ENCODE data around the gene HSD17B14.
A peak's percentile ranks its signal among the peaks of the same experiment; 100 is the strongest.

The HSD17B14 gene

DNA sequence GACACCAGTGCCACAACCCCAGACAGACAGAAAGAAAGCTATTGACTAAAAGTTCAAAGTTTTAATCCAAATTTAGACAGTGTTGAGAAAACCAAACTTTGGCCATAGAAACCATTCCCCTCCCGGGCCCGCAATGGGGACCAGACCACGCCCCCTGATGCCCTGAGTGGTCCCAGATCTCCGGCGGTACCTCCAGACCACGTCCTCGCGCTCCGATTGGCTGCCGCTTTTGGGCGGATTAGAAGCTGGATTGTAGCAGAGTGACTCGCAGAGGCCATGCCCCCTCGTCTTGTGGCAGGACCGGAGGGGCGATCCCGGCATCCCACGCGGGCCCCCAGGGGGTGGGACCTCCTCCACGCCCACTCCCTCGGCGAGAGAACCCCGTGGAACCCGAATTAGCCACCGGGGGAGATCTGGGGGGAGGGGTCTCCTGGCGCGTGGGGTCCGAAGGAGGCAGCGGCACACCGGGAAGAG is 797 bp upstream of the HSD17B14 start:
- peak overlapping the region; percentile 37 for H3K4me3 ChIP-seq (ENCODE audit: low read depth, low read length)
- no peak for DNase-seq (ENCODE audit: low read depth)

DNA sequence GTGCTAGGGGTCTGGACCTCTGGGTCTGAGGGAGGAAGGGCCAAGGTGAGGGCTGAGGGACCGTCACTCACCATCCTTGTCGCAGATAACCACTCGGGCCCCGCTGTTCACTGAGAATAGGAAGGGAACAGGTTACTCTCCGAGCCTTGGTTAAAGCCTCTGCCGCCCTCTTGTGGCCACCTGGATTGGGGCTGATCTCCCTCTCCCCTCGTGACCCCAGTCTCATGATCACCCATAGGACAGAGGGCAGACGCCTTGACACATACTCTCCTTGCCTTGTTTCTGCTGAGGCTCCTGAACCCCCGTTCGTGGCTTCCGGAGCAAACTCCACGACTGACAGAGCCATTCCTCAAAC is 580 bp downstream of the HSD17B14 start:
- H3K4me3 ChIP-seq (ENCODE audit: low read depth, low read length): peak overlapping the region; percentile 37
- DNase-seq (ENCODE audit: low read depth): no peak

GRCh38 chr19:48833977-48834376 is 2.3 kb downstream of the HSD17B14 start:
- no peak for DNase-seq (ENCODE audit: low read depth)
- no peak overlapping the region for H3K4me3 ChIP-seq (ENCODE audit: low read depth, low read length)

DNA sequence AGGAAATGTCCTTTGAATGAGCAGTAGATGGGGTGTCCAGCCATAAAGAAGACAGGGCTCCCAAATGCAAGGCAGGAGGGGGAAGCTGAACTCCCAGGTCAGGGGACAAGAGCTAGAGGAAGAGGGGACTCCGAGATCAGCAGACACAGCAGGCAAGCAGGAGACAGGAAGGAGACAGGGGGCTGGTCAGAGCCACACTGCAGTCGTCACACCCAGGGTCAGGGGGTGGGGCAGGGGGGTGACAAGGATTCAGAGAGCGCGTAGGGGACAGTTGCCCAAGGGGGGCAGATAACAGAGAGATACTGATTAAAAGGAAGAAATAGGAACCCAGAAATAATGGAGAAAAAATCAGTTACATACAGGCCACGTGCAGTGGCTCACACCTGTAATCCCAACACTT is 3.2 kb downstream of the HSD17B14 start:
- no peak for DNase-seq (ENCODE audit: low read depth)
- no peak overlapping the region for H3K4me3 ChIP-seq (ENCODE audit: low read depth, low read length)

DNA sequence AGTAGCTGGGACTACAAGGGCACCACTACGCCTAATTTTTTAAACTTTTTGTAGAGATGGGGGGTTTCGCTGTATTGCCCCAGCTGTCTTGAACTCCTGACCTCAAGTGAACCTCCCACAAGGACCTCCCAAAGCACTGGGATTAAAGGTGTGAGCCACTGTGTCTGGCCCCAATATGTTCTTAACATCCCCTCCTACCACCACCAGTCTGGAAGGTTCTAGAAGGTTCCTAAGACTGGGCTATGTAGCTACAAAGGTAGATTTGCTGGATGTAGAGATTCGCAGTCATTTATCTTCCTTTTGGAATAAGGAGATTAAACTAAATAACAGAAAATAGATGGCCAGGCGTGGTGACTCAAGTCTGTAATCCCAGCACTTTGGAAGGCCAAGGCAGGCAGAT is 5.3 kb downstream of the HSD17B14 start:
- DNase-seq (ENCODE audit: low read depth): no peak
- H3K4me3 ChIP-seq (ENCODE audit: low read depth, low read length): no peak overlapping the region

- DNase-seq (ENCODE audit: low read depth): no peak
- no peak overlapping the region for H3K4me3 ChIP-seq (ENCODE audit: low read depth, low read length)
Measured at GRCh38 chr19:48830088-48830487, 6.2 kb downstream of the HSD17B14 start.

DNA sequence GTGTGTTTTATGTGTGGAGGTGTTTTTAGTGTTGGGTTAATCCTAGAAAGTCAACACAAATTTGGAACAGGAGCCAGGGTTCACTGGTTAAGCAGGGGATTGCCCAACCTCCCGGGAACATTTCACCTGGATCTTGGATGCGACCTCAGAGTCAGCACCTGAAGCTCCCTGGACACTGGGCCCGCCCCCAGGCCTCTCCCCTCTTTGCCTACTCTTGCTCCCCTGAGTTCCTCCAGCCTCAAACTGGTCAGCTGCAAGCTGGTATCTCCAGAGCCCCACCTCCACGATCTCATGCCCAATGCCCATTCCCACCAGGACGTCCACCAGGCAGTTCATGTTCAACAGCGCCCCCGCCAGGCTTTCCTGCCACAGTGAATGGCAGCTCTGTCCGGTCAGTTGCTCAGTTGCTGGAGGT is 9.7 kb downstream of the HSD17B14 start:
- DNase-seq (ENCODE audit: low read depth): no peak
- H3K4me3 ChIP-seq (ENCODE audit: low read depth, low read length): no peak overlapping the region

DNA sequence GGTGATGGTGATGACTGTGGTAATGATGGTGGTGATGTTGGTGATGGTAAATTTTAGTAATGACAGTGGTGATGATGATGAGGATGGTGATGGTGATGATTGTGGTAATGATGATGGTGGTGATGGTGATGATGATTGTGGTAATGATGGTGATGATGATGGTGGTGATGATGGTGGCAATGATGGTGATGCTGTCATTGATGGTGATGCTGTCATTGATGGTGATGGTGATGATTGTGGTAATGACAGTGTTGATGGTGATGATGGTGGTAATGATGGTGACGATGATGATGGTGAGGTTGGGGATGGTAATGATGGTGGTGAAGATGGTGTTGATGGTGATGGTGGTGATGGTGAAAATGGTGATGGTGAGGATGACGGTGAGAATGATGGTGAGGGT is 13.8 kb downstream of the HSD17B14 start:
- no peak overlapping the region for H3K4me3 ChIP-seq (ENCODE audit: low read depth, low read length)
- DNase-seq (ENCODE audit: low read depth): no peak

DNA sequence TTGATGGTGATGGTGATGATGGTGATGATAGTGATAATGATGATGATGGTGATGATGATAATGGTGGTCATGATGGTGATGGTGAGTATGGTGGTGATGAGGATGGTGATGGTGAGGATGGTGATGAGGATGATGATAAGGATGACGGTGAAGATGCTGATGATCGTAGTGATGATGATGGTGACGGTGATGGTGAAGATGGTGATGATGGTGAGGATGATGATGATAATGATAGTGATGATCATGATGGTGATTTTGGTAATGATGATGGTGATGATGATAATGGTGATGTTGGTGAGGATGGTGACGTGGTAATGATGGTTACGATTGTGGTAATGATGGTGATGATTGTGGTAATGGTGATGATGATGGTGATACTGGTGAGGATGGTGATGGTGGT is 14.7 kb downstream of the HSD17B14 start:
- DNase-seq (ENCODE audit: low read depth): no peak
- H3K4me3 ChIP-seq (ENCODE audit: low read depth, low read length): no peak overlapping the region

DNA sequence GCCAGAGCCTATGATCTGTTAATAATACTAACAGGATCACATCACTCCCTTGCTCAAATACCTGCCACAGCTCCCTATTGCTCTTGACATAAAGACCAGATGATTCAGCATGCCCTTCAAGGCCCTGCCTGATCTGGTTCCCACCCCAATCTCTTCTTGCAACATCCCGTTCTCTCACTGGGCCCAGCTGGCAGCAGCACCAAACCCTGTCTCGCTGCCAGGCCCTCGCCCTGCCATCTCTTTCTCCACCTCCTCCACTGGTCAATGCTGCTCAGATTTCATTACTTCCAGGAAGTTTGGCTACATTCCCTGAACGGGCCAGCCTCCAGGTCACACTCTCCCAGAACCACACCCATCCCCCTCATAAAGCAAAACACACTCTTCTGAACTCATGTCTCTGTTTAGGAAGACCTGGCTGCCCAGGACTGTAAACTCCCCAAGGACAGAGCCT is 16.9 kb downstream of the HSD17B14 start:
- H3K4me3 ChIP-seq (ENCODE audit: low read depth, low read length): no peak overlapping the region
- DNase-seq (ENCODE audit: low read depth): peak; percentile 81

GRCh38 chr19:48818234-48818820 is 18.0 kb downstream of the HSD17B14 start:
- no peak for DNase-seq (ENCODE audit: low read depth)
- no peak overlapping the region for H3K4me3 ChIP-seq (ENCODE audit: low read depth, low read length)

GRCh38 chr19:48817585-48818124 is 18.6 kb downstream of the HSD17B14 start:
- DNase-seq (ENCODE audit: low read depth): no peak
- H3K4me3 ChIP-seq (ENCODE audit: low read depth, low read length): no peak overlapping the region

- H3K4me3 ChIP-seq (ENCODE audit: low read depth, low read length): no peak overlapping the region
- DNase-seq (ENCODE audit: low read depth): no peak
Measured at GRCh38 chr19:48815870-48816501, 20.3 kb downstream of the HSD17B14 start.

GRCh38 chr19:48814895-48815294 is 21.4 kb downstream of the HSD17B14 start:
- no peak overlapping the region for H3K4me3 ChIP-seq (ENCODE audit: low read depth, low read length)
- no peak for DNase-seq (ENCODE audit: low read depth)

GRCh38 chr19:48813123-48813913 is 23.0 kb downstream of the HSD17B14 start:
- no peak for DNase-seq (ENCODE audit: low read depth)
- H3K4me3 ChIP-seq (ENCODE audit: low read depth, low read length): no peak overlapping the region

GRCh38 chr19:48812094-48812929 is 24.0 kb downstream of the HSD17B14 start:
- DNase-seq (ENCODE audit: low read depth): no peak
- peak overlapping the region; percentile 73 for H3K4me3 ChIP-seq (ENCODE audit: low read depth, low read length)

- peak overlapping the region; percentile 73 for H3K4me3 ChIP-seq (ENCODE audit: low read depth, low read length)
- DNase-seq (ENCODE audit: low read depth): no peak
Measured at GRCh38 chr19:48810151-48810550, 26.1 kb downstream of the HSD17B14 start.

DNA sequence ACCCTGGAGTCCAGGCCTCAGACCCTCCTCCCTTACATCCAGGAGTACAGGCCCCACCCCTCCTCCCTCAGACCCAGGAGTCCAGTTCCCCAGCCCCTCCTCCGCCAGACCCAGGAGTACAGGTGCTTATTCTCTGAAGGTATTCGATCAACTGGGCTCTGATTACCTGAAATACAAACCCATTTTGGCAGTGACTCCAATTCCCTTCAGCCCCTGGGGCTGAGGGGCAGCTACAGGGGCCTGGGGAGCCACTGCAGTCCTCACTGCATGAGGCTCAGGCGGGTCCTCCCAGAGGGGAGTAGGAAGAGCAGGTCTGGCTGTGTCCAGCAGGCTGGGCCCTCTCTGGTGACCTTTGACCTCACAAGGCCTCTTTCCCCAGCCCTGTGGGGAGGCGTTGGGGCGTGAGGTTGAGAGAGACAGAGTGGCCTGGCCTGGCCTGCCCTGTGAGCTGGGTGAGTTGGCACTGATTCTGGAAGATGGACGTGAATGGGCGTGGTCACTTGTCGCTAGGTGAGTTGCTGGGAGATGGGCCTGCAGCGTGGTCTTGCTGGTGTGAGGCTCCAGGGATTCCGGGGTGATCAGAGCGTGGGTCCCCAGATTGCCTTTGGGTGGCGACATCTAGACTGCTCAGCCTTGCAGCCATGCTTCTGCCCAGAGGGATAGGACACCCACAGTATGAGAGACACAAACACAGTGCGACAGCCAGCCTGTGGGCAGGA is 28.5 kb downstream of the HSD17B14 start:
- DNase-seq (ENCODE audit: low read depth): no peak
- no peak overlapping the region for H3K4me3 ChIP-seq (ENCODE audit: low read depth, low read length)
